GM12892 (cell line): Measurements from ENCODE around the gene ARHGAP15.

Source experiments
- POLR2A ChIP-seq: IDR thresholded peaks from 2 replicates; pipeline ENCODE4 v1.6.1; 2011; ENCODE audit warnings: low read depth, low read length, control low read depth
- POLR2AphosphoS5 ChIP-seq: IDR thresholded peaks from 2 replicates; pipeline ENCODE4 v1.6.1; 2011; ENCODE audit warnings: low read depth, low read length, control low read depth

- no peak for TF ChIP-seq POLR2AphosphoS5
- no peak for TF ChIP-seq POLR2A
Measured at GRCh38 chr2:143529118-143529720, 400.0 kb downstream of the ARHGAP15 start.
